Psoas muscle (tissue), 8 donors: ENCODE data around the gene ABHD5. TPM values are rescaled to one million over a fixed set of nuclear protein-coding genes. Genes with fewer than 3 reads are reported as not detected.

Experiments used
- ATAC-seq, 4 donors: fragments of 200-7000 bp; cut with Tn5 transposase; one replicate each; pipeline ENCODE4 v1.9.1; 2020; ENCODE audit warnings: moderate library complexity in 3 of 4, mild to moderate bottlenecking in 2 of 4
- DNase-seq, 2 donors: peaks; one replicate each; pipeline ENCODE4 v3.0.0-alpha.2; 2020
- H3K27ac ChIP-seq: fragments of 200-600 bp; one replicate; pipeline ENCODE4 v1.8.0; 2022
- H3K27me3 ChIP-seq, 3 donors: fragments of 200-600 bp in 1 of 3; one replicate each; pipeline versions ENCODE4 v1.6.1 to v1.8.0; 2013 to 2022; ENCODE audit warnings: low read length in 2 of 3, mild to moderate bottlenecking in 2 of 3, moderate library complexity in 1 of 3; ENCODE audit not compliant: insufficient read depth in 3 of 3
- H3K36me3 ChIP-seq, 2 donors: fragments of 200-600 bp in 1 of 2; one replicate each; pipeline versions ENCODE4 v1.6.1 to v1.8.0; 2013 to 2022; ENCODE audit warnings: low read depth in 1 of 2, mild to moderate bottlenecking in 1 of 2, moderate library complexity in 1 of 2; ENCODE audit not compliant: insufficient read depth in 1 of 2
- H3K4me1 ChIP-seq: fragments of 200-600 bp; one replicate; pipeline ENCODE4 v1.8.0; 2022
- H3K4me3 ChIP-seq: fragments of 200-600 bp; one replicate; pipeline ENCODE4 v1.8.0; 2022; ENCODE audit warnings: mild to moderate bottlenecking
- H3K9me3 ChIP-seq: fragments of 200-600 bp; one replicate; pipeline ENCODE4 v1.8.0; 2022
- CTCF ChIP-seq: fragments of 200-600 bp; IDR thresholded peaks from one replicate; pipeline ENCODE4 v1.8.0; 2022; ENCODE audit warnings: antibody characterized with exemption
- WGBS, 3 donors: extraction: QIAGEN DNeasy Blood & Tissue Kit; methylation state at CpG; one replicate each; pipeline versions ENCODE4 v1.1.6 to v1.1.7; 2013; 5-methylcytosine and 5-hydroxymethylcytosine counted together
- intact Hi-C, 2 donors: fragments of 100-400 bp; cut with DNase I; formaldehyde crosslinking; loops; one replicate each; pipeline versions ENCODE4 v1.11.0 to v1.14.2; 2022
- polyA plus RNA-seq, 3 donors: library from polyadenylated mRNA; stranded (reverse); fragments of 200-250 nt; gene quantifications; one replicate each; pipeline ENCODE4 v1.2.3, GENCODE V29; 2013
- total RNA-seq, 4 donors: library from RNA; stranded (reverse); fragmentation: NEBNext Ultra II Directional in 2 of 4; extraction: Animal tissue kit (Norgen Biotek cat#: 25700) in 2 of 4; gene quantifications; one replicate each; pipeline versions ENCODE4 v1.2.1 to v1.2.4, GENCODE V29; 2021 to 2023
- donor health status: healthy with polysubstance abuse.
- donor health status: DM: no; HTN: no; CAD: no; lungs with moderate emphysema.
- donor health status: Bipolar disorder and iron deficiency.
- donor health status: healthy.
- donor health status: DM: yes; HTN: yes; CAD: no.
- donor health status: DM: no; HTN: no; CAD: no.
- donor health status: DM: no; HTN: no; CAD: no.
- donor health status: DM: yes; HTN: yes; CAD: no.

The ABHD5 gene
- total and polyA plus RNA-seq, 7 donors = 16.1 to 69.4 (median 29.6) TPM

- no peak for DNase-seq
- no peak for TF ChIP-seq CTCF
- H3K36me3 ChIP-seq = no peaks in the 10 kb centered on the region
- H3K27me3 ChIP-seq = no peaks in the 10 kb centered on the region
- WGBS, 3 donors = 74 to 84% (median 81%) methylated on average over 8 of the region's 8 CpGs
- peak overlapping the region; percentile 80 for H3K4me3 ChIP-seq
- H3K27ac ChIP-seq = no peak overlapping the region
- peaks cover 40% of the 10 kb centered on the region for H3K4me1 ChIP-seq
- intact Hi-C loops = loop anchor here (5.0 to 10.0 kb wide), 3 partner anchors 60 to 147 kb away; partner anchors contain the start of gene ANO10 (in 2 of the 2)
- no peak for ATAC-seq
- H3K9me3 ChIP-seq = no peaks in the 10 kb centered on the region
Measured at GRCh38 chr3:43692085-43692855, 1.5 kb downstream of the ABHD5 start.

DNA sequence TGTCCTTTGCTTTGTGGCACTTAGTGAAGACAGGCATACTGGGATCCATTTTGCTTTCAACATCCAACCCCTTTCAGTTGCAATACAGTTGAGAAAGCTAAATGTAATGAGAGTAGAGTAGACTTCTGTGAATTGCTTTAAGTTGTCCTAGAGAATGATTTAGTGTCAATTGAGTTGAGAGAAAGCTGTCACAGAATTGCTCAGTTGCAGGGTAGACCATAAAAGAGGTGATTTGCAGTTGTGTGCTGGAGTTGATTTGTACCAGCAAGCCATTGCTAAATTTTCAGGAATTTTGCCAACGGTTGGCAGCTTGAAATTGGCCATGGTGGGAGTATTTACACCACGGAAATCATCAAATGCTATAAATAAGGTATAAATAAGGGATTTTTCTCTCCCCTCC is 2.2 kb downstream of the ABHD5 start:
- intact Hi-C loops = loop anchor here (5.0 to 10.0 kb wide), 3 partner anchors 59 to 148 kb away; partner anchors contain the start of gene ANO10 (in 2 of the 2)
- peaks cover 40% of the 10 kb centered on the region for H3K4me1 ChIP-seq
- DNase-seq (no peak), ATAC-seq (no peak)
- no peaks in the 10 kb centered on the region for H3K27me3 ChIP-seq
- H3K9me3 ChIP-seq = no peaks in the 10 kb centered on the region
- H3K36me3 ChIP-seq = no peaks in the 10 kb centered on the region
- peak overlapping the region; percentile 80 for H3K4me3 ChIP-seq
- WGBS, 3 donors = 19 to 34% (median 27%) methylated on average over 2 of the region's 2 CpGs
- no peak overlapping the region for H3K27ac ChIP-seq
- no peak for TF ChIP-seq CTCF

GRCh38 chr3:43693594-43693993 is 2.9 kb downstream of the ABHD5 start:
- no peaks in the 10 kb centered on the region for H3K36me3 ChIP-seq
- peaks cover 40% of the 10 kb centered on the region for H3K4me1 ChIP-seq
- DNase-seq (no peak), ATAC-seq (no peak)
- intact Hi-C loops = loop anchor here (5.0 to 10.0 kb wide), 3 partner anchors 59 to 149 kb away; partner anchors contain the start of gene ANO10 (in 2 of the 2)
- TF ChIP-seq CTCF = no peak
- WGBS, 3 donors = 47 to 56% (median 55%) methylated on average over 1 of the region's 1 CpG
- no peak overlapping the region for H3K4me3 ChIP-seq
- no peaks in the 10 kb centered on the region for H3K9me3 ChIP-seq
- H3K27me3 ChIP-seq = no peaks in the 10 kb centered on the region
- H3K27ac ChIP-seq = no peak overlapping the region

DNA sequence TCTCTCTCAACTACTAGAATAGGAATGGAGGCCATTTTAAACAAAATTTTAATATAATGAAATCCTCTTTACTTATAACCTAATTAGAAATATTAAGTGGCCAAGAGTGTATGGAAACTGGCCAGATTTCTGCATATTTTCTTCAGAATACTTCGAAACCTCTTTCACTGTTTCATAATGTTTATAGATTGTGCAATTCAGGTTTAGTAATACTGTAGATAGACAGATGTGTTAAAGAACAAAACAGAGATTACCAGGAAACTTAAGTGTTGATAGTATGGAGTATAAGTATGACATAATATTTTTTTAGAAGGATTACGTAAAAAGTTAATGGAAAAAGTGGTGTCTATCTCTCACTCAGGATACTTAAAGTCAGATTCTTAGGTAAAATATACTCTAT is 4.7 kb downstream of the ABHD5 start:
- TF ChIP-seq CTCF = no peak
- no peak overlapping the region for H3K4me3 ChIP-seq
- 81 to 92% (median 89%) methylated on average over 2 of the region's 2 CpGs for WGBS, 3 donors
- DNase-seq (no peak), ATAC-seq (no peak)
- H3K27me3 ChIP-seq = no peaks in the 10 kb centered on the region
- H3K4me1 ChIP-seq = peaks cover 35% of the 10 kb centered on the region
- no peak overlapping the region for H3K27ac ChIP-seq
- intact Hi-C loops = loop anchor here in 1 of 2 donors (10.0 kb wide), 1 partner anchor 151 kb away; no protein-coding TSS in a partner anchor
- H3K9me3 ChIP-seq = no peaks in the 10 kb centered on the region
- peaks cover 3 to 14% of the 10 kb centered on the region in 2 donors for H3K36me3 ChIP-seq
